Right forelimb (tissue), 1 donor: Measurements from ENCODE around the gene LOXHD1.

Source experiments
- DNase-seq: peaks from one replicate; pipeline ENCODE4 v3.0.0-alpha.2; 2018

The LOXHD1 gene, protein sequence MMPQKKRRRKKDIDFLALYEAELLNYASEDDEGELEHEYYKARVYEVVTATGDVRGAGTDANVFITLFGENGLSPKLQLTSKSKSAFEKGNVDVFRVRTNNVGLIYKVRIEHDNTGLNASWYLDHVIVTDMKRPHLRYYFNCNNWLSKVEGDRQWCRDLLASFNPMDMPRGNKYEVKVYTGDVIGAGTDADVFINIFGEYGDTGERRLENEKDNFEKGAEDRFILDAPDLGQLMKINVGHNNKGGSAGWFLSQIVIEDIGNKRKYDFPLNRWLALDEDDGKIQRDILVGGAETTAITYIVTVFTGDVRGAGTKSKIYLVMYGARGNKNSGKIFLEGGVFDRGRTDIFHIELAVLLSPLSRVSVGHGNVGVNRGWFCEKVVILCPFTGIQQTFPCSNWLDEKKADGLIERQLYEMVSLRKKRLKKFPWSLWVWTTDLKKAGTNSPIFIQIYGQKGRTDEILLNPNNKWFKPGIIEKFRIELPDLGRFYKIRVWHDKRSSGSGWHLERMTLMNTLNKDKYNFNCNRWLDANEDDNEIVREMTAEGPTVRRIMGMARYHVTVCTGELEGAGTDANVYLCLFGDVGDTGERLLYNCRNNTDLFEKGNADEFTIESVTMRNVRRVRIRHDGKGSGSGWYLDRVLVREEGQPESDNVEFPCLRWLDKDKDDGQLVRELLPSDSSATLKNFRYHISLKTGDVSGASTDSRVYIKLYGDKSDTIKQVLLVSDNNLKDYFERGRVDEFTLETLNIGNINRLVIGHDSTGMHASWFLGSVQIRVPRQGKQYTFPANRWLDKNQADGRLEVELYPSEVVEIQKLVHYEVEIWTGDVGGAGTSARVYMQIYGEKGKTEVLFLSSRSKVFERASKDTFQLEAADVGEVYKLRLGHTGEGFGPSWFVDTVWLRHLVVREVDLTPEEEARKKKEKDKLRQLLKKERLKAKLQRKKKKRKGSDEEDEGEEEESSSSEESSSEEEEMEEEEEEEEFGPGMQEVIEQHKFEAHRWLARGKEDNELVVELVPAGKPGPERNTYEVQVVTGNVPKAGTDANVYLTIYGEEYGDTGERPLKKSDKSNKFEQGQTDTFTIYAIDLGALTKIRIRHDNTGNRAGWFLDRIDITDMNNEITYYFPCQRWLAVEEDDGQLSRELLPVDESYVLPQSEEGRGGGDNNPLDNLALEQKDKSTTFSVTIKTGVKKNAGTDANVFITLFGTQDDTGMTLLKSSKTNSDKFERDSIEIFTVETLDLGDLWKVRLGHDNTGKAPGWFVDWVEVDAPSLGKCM (N-terminal part only)

DNA sequence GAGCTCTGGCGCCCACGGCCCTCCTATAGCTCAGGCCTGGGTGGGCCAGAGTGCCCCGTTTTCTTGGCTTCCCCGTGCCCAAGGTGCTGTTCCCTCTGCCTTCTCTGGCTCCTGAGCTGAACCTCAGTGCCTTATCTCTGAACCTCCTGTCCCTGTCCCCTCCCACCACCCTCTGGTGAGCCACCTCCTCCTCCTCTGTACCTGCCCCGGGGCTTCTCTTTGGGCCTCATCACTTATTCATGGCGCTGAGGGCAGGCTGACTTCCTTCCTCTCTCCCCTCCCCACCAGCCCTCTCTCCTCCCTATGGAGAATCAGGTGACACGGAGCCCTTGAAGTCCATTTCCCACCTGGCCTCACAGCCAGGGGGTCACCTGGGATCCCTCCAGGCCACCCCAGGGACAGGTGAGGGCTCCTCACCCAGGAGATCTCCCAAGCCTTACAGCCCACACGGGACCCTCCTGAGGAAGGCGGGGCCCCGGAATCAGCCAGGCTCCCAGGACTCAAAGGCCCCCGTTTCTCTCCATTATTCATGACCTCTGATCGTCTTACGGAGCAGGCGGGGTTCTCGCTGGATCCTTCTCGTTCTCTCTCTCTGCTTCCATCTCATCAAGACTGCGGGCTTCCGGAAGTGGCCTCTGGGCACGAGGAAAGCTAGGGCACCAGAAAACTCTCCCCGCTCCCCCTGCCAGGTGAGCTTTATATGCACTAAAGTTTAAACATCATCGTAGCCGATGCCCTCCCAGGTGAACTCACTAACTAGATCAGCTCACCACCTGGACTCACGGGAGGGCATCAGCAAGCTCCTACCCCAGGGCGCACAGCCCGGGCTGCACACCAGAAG, at the start of gene LOXHD1:
TSS of gene LOXHD1 (minus strand) at position 106 of the 841 bp plus-strand sequence. CDS start 187 bp downstream, outside the sequence.
- DNase-seq: no peak

DNA sequence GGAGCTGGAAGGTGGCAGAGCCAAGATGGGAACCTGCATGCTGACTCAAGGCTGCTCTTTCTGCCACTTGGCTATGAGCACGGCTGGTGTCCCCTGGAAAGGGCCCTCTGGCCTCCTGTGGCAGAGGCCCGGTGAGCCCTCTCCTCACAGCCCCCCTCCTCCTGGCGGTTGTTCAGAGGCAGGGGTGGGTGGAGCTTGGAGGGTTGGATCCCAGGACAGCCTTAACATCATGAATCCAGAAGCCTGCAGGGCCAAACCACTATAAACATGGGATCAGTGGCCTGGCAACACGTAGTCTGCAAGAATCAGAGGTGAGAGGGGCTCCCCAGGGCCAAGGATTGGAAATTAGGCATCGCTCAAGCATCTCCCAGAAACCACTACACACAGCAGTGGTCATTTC, 48.5 kb upstream of the LOXHD1 start:
- no peak for DNase-seq

DNA sequence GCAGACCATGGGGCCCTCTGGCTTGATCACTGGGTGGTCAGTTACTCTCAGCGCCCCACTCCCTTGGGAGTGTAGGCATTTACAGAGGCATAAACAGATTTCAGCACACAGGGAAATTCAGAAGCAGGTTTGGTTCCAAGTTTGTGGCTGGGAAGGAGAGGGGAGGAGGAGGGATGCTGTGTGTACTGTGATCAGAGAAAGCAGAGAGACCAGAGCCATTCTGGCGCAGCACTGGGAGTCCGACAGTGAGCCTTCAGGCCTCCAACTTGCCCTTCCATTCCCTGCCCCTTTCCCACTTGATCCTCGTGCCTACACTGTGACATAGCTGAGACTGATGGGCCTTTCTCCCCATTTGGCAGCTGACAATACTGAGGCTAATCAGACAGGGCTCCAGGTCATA, 47.8 kb upstream of the LOXHD1 start:
- no peak for DNase-seq

DNA sequence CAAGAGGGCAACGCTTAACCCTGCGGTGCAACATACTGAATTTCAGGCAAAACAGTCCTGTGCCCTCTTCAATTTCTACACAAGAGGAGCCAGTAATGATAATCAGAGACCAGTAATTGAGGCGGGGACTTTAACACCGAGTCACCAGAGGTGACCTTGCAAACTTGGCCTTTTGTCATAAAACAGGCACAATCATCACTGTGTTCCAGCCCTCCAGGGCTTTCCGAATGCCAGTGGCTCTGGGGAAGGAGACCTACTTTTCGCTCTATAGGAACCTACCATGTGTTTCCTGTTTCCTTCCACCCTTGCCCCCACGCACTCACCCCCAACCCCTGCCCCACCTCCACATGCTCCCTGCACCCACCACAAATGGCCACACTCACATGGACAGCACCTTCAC, 47.2 kb upstream of the LOXHD1 start:
- no peak for DNase-seq

DNA sequence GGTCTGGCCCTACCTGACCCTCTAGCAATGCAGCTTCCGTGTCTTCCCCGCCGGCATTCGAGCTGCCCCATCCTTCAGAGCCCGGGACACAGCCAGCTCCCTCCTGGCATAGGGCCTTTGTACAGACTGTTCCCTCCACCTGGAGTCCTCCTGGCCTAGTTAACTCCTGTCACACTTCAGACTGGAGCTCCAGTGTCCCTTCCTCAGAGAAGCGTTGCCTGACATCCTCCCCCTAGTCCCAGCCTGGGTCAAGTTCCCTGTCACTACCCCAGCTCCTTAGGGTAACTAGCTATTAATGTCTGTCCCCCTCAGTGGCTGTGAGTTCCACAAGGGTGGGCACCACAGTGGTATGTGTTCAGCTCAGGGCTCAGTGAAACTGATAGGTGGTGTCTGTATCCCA, 45.5 kb upstream of the LOXHD1 start:
- DNase-seq: no peak

DNA sequence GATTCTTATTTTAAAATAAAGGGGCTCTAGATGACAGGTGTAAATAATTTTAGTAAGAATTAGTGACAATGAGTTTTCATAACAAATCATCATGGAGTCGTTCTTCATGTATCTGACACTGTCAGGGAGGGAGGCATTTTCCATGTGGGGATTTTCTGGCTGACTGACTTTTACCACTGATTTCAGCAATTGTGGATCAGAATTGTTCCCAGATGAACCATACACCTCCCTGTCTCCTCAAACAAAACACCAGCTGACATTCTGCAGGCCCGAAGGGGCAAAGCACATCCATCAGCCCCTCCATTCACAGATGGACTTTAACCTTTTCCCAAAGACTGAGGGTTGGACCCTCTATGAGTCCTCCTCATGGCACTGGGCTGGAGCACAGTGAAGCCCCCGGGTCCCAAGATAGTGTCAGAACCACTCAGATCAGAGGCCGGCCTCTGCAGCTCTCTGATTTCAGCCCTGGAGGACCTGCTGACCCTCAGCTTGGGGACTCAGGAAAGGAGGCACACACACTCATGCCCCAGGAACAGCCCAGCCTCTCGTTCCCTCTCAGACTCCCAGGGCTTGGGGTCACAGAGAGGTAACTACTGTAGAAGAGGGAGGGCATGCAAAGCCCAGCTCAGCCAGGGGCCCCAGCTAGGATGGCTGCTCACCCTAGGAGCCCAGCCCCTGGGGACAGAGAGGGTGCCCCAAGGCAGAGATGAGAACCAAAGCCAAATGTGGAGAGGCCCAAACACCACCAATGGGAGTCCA, 43.2 kb upstream of the LOXHD1 start:
- no peak for DNase-seq

DNA sequence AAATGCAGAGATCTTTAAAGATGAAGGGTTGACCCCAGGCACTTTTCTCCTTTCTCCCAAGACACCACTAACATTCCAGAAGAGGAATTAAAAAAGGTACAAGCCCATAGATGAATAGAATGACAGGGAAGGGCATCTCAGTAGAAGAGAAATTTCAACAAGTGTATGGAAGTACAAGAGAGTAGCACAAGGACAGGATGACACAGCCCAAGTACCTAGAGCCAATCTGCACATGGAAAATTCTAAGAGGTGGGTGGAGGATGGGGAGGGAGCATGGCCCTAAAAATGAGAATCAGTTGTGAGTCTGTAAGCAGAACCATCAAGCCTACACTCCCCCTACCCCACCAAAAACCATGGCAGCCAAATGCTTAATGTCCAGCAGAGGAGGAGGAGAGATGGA, 39.7 kb upstream of the LOXHD1 start:
- DNase-seq: no peak

DNA sequence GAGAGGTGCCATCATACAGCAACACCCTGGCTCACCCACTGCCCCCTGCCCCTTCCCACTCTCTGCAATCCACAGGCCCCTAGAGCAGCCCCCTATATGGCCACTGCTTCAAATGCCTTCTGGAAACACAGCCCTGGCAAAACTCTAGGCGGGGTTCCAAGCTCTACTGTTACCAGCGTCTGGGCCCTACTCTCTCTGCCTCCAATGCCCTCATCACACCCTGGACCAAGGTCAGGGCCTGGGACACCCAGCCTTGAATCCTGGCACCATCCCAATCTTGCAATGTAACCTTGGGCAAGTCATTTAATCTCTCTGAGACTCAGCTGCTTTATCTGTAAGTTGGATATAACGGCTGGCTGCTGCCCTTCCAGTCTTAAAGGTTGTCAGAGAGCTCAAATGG, 39.2 kb upstream of the LOXHD1 start:
- no peak for DNase-seq

DNA sequence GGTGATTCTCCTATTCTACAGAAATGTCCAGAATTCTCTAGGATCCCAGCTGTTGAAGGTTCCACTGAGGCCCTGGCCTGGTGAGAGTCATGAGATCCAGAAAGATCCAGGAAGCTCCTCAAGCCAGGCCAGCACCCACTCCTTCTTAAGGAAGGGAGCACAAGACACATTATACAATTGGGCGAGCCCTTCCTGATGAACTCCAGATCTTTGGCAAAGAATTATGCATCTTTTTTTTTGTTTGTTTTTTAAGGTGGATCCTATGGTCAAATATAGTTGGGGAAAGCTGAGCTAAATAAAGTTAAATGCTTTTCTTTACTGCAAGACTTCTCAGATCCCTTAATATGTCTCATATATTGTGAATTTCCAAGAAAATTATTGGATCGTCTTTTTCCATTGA, 37.0 kb upstream of the LOXHD1 start:
- no peak for DNase-seq

DNA sequence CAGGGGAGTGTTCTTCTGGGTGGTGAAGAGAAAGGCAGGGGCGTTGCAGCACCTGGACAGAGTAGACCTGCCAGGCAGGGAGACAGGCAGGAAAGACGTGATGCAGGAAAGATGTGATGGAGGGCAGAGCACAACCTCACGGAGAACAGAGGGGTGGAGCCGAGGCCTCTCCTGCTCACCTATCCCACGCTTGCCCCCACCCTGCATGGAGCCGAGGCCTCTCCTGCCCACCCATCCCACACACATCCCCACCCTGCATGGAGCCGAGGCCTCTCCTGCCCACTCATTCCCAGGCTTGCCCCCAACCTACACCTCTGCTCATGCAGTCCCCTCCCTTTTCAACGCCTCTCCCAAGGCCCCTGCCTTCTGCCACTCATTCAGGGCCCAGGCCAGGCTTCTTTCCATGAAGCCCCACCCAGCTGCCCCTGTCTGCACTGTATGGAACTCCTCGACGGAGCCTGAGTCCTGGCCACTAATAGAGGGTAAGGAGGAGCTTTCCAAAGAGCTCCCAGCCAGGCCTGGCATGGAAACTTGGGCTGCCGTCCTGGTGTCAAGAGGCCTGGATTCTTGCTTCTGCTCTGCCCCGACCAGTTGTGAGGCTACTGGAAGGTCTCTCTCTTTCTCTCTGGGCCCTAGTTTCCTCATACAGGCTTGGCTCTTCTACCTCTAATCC, 32.0 kb upstream of the LOXHD1 start:
- no peak for DNase-seq

DNA sequence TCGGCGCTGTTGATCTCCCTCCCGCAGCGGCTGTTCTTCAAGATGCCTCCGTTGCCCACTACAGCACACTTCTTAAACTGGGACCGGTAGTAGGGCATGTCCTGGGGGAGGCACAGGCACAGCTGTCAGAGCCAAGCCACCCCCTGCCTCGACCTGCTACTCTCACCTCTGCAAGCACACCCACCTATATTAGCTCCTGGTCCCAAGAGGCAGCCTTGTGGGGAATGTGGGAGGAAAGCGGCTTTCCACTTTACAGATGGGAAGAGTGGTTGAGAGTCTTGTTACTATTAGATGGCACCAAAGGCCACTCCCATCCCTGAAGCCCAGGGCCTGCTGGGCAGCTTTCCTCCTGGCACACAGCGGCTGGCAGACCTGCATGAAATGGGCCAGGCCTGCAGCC, 29.2 kb upstream of the LOXHD1 start:
- DNase-seq: no peak

DNA sequence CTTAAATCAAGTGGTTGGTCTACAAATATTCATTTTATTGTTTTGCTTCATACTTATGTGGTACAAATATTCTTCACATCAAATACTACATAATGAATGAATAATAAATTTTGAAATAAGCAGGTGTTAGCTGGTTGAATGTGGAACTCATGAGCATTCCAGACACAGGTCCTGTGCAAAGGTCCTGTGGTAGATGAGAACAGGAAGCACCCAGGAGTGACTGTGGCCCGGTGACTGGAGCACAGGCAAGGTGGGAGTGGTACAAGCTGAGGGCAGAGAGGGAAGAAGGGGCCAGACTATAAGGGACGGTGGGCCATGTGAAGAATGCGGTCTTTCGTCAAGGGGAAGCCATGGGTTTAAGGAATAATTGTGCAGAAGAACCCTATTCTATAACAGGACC, 26.2 kb upstream of the LOXHD1 start:
- DNase-seq: no peak

DNA sequence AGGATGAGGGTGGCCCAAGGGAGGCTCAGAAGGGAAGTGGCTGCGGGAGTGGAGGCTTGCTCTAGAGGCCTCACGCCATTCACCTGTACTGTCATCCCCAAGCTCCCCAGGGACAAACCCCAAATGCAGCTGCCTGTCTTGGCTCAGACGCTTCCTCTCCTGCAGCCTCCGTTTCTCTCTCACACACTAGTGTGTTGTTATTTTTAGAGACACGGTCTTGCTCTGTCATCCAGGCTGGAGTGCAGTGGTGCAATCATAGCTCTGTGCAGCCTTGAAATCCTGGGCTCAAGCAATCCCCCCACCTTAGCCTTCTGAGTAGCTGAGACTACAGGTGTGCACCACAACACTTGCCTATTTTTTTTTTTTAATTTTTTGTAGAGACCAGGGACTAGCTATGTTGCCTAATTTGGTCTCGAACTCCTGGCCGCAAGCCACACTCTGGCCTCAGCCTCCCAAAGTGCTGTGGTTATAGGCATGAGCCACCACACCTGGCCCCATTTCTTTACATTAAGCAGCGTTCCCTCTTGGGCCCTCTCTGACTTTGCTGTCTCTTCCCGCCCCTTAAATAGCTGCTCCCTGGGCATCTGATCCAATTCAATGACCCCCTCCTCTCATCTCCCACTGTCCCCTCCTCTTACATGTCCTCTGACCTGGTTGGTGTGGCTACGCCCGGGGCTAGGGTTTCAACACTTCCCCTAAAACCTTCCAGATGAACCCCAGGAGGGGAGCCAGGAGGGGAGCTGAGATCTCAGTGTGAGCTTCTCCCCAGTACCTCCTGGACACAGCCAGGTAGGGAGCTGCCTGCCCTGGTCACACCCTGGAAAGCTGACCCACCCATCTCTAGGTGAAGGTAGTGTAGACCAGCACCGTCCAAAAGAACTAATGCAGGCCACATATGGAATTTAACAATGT, 24.0 kb upstream of the LOXHD1 start:
- DNase-seq: no peak

DNA sequence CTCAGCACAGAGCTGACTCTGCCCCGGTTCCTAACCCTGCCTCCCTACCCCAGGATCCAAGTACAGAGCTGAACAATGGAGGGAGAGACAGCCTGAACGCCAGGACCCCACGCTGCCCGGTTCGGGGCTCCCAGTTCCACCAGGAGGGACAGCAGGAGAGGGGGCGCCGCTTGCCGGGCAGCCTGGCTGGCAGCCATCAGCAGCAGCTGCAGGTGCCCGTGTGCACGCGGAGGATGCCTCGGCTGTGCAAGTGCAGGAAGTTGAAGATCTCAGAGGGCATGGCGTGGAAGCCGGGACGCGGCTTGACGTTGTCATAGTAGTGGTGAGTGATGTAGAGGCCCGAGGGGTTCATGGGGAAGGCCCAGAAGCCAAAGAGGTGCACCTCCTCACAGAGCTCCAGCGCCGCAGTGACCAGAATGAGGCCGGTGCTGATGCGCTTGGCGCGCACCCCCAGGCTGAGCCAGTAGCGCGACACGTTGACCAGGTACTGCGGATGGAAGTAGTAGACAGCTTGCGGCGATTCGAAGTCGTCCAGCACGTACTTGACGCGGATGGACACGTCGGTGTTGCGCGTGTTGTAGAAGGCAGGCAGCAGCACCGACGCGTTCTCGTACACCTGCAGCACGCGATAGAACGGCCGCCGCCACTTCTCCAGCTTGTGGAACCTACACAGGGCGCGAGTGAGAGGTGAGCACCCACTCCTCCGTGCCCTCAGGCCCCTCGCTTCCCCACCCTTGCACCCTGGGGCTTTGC, 23.0 kb upstream of the LOXHD1 start:
- DNase-seq: no peak

DNA sequence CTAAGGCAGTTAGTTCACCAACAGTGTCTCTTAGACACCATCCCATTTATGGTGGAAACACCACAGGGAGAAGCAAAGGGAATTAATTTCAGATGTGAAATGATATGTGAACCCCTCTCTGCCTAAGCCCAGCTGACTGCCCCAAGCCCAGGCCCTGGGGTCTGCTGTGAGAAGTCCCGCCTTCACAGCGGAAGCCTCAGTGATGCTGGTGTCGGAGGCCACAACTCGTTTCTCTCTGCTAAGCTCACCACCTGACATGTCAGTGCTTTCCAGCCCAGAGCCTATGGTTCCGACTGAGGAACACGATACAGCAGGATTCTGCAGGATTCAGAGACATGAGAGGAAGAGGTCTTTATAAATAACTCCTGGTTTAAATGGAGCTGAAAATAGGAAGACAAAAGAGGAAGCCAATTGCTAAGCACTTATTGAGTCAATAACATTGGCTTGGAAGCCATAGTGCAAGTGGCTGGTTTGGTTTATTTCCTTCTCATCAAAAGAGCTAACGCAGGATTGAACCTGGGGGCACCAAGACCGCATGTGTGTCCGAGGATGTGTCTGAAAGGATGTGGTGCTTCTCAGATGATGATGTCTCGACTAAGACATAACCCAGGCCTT, 21.9 kb upstream of the LOXHD1 start:
- DNase-seq: no peak

DNA sequence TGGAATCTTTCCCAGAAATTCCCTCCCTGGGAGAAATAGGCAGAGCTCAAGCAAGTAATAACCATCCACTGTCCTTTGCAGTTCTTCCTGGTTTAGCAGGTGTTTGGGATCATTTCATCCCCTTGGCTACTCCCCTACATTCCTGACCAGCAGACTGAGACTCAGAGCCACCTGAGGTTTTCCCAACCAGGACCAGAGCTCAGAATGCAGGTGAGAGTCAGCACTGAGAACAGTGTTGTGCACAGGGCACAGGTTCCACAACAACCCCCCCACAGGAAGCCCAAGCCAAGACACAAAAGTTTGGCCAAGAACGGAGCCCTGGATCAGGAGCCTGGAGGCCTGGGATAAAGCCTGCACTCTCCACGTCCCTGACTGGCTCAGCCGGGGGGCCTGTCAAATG, 21.0 kb upstream of the LOXHD1 start:
- no peak for DNase-seq

DNA sequence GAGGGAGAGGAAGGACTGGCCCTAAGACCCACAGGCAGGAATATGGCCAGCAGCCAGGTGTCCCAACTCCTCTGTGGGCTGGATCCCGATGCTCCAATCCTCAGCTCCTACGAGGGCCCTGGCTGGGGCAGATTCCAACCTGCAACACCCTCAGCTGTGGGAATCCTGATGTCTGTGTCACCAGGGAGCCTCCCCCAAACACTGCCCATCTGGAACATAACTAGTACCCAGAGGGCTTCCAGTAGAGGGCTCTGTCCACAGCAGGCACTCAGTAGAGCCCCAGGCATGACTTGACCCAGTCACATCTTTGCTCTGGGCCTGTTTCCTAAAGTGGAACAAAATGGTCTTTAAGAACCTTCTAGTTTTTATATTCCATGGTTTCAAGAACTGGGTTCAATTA, 20.6 kb upstream of the LOXHD1 start:
- DNase-seq: no peak

DNA sequence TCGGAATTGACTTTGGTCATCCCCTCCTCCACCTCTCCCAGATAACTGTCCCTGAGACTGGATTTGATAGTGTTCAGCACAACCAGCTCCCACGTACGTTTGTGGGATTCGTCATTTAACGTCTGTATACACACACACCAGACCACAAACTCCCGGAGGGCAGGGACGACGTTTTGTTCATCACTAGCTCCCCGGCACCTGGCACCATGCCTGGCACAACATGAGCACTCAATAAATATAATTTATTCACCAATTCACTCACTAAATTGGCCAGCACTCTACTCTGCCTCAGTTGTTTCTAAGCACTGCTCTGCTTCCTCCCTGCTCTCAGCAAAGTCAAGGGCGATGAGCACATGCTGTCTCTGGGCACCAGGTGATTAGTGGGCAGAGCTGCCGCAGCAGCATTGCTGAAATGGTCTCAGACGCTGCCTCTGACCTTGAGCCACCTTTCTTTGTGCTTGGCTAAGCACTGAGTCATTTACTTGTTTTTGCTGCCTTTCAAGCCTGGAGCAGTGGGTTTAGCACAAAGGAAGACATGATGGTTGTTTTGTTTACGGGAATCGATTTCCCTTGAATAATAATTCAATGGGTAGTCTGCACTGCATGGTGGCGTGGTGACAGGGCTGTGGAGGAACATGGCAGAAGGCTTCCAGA, 19.3 kb upstream of the LOXHD1 start:
- no peak for DNase-seq
